ENCODE measurements around the gene CEACAM19. TPM values are rescaled to one million over a fixed set of nuclear protein-coding genes. Genes with fewer than 3 reads are reported as not detected.

CEACAM19 gene
- total and polyA plus RNA-seq, 2 of the 4 experiments (the other 2 are of a cell fraction): 0.72 to 9.3 TPM

DNA sequence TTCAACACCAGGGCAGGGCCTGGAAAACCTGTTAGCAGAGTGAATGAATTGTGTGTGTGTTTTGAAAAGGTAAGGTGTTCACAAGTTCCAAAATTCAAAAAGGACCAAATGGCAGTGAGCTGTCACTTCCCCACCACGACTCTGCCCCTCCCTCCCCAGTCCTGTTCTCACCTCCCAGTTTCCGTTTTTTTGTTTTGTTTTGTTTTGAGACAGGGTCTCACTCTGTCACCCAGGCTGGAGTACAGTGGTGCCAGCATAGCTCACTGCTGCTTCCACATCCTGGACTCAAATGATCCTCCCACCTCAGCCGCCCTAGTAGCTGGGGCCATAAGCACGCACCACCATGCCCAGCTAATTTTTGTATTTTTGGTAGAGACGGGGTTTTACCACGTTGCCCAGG, 56.9 kb downstream of the CEACAM19 start:
- intact Hi-C loops (cut with micrococcal nuclease): no loop called here
- POLR2A ChIA-PET (ENCODE audit: unreplicated experiment): interaction anchor here (1.3 kb wide), 1 partner anchor 25 kb away, joined by 3 read pairs; no protein-coding TSS in a partner anchor
- no CpG with 5 or more reads among the region's 6 CpGs for WGBS, 2 experiments (ENCODE audit: extremely low coverage in 2 of 2, insufficient read length in 1 of 2)

More for the DNA sequence above, 56.9 kb downstream of the CEACAM19 start:
- H3K23ac ChIP-seq (ENCODE audit: low read depth, low read length): no peak overlapping the region
- H3K18ac ChIP-seq (ENCODE audit: low read depth, low read length): no peak overlapping the region
- H3K4ac ChIP-seq (ENCODE audit: low read depth, low read length): peak overlapping the region; percentile 70; the same call in 1 of the 2 replicates
- no peak overlapping the region for H3K27ac ChIP-seq (ENCODE audit: insufficient read depth, low read length)
- H3K4me3 ChIP-seq (ENCODE audit: insufficient read depth, low read depth, low read length): no peak overlapping the region
- in situ Hi-C loops (cut with MboI; ENCODE audit: low sequenced_read_pairs): no loop called here
- H3K27me3 ChIP-seq (ENCODE audit: control insufficient read depth, insufficient read depth, low read length): no peaks in the 10 kb centered on the region
- no peaks in the 10 kb centered on the region for H3K36me3 ChIP-seq (ENCODE audit: control insufficient read depth, insufficient read depth, low read length)
- H3K79me1 ChIP-seq (ENCODE audit: low read depth in 1 of 2, low read length in 2 of 2): no peaks in the 10 kb centered on the region
- H3K9ac ChIP-seq (ENCODE audit: low read depth, low read length): no peak overlapping the region
- H3K9me3 ChIP-seq (ENCODE audit: control insufficient read depth, insufficient read depth, low read length): no peaks in the 10 kb centered on the region
- H2BK15ac ChIP-seq (ENCODE audit: low read depth, low read length): peak overlapping the region; percentile 11; the same call in 1 of the 3 replicates
- no peak overlapping the region for H4K91ac ChIP-seq (ENCODE audit: insufficient read depth, low read depth, low read length)
- H3K9me1 ChIP-seq (ENCODE audit: insufficient read depth, low read length): 0 out of 2 replicates have a peak, but pooled peaks cover 3% of the 10 kb centered on the region
- ATAC-seq (ENCODE audit: low read depth) (no peak), DNase-seq (no peak)
- dilution Hi-C loops (cut with HindIII; ENCODE audit: low sequenced_read_pairs, unreplicated experiment): no loop called here
- 0 out of 2 replicates have a peak overlapping the region, but pooled peaks have one; percentile 8 for H2AK5ac ChIP-seq (ENCODE audit: low read depth, low read length)
- H3K56ac ChIP-seq (ENCODE audit: extremely low read depth, insufficient read depth, low read length): no peak overlapping the region
- no peak overlapping the region for H4K5ac ChIP-seq (ENCODE audit: low read depth, low read length)
- H2AK9ac ChIP-seq (replicated peaks; ENCODE audit: low read depth, low read length, poor library complexity): no peak overlapping the region
- H2AFZ ChIP-seq (replicated peaks; ENCODE audit: low read length, poor library complexity): peak overlapping the region; percentile 3
- BruUV-seq (replicated peaks): no TSS peak
- H2BK5ac ChIP-seq (ENCODE audit: low read depth, low read length, poor library complexity, severe bottlenecking): no peak overlapping the region
- TF ChIP-seq RFX5 (IDR thresholded peaks at IDR 0.05; ENCODE audit: low read depth, low read length) (no peak), NFE2L2 (IDR thresholded peaks at IDR 0.05; ENCODE audit: low read depth, low read length) (no peak), MXI1 (IDR thresholded peaks at IDR 0.05; ENCODE audit: borderline replicate concordance, low read depth, low read length) (no peak), BHLHE40 (IDR thresholded peaks at IDR 0.05; ENCODE audit: low read depth, low read length) (no peak), CEBPB (IDR thresholded peaks at IDR 0.05; ENCODE audit: low read depth, low read length) (no peak), MAFK (IDR thresholded peaks at IDR 0.05; ENCODE audit: low read depth, low read length) (no peak), SMC3 (IDR thresholded peaks at IDR 0.05; ENCODE audit: low read depth, low read length) (no peak)
- TF ChIP-seq, protein P1, sequence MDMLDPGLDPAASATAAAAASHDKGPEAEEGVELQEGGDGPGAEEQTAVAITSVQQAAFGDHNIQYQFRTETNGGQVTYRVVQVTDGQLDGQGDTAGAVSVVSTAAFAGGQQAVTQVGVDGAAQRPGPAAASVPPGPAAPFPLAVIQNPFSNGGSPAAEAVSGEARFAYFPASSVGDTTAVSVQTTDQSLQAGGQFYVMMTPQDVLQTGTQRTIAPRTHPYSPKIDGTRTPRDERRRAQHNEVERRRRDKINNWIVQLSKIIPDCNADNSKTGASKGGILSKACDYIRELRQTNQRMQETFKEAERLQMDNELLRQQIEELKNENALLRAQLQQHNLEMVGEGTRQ (IDR thresholded peaks at IDR 0.05; ENCODE audit: low read depth, low read length): no peak
- TF ChIP-seq, protein P2, sequence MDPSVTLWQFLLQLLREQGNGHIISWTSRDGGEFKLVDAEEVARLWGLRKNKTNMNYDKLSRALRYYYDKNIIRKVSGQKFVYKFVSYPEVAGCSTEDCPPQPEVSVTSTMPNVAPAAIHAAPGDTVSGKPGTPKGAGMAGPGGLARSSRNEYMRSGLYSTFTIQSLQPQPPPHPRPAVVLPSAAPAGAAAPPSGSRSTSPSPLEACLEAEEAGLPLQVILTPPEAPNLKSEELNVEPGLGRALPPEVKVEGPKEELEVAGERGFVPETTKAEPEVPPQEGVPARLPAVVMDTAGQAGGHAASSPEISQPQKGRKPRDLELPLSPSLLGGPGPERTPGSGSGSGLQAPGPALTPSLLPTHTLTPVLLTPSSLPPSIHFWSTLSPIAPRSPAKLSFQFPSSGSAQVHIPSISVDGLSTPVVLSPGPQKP (IDR thresholded peaks at IDR 0.05; ENCODE audit: borderline replicate concordance, low read depth, low read length): no peak
- TF ChIP-seq, protein P3, sequence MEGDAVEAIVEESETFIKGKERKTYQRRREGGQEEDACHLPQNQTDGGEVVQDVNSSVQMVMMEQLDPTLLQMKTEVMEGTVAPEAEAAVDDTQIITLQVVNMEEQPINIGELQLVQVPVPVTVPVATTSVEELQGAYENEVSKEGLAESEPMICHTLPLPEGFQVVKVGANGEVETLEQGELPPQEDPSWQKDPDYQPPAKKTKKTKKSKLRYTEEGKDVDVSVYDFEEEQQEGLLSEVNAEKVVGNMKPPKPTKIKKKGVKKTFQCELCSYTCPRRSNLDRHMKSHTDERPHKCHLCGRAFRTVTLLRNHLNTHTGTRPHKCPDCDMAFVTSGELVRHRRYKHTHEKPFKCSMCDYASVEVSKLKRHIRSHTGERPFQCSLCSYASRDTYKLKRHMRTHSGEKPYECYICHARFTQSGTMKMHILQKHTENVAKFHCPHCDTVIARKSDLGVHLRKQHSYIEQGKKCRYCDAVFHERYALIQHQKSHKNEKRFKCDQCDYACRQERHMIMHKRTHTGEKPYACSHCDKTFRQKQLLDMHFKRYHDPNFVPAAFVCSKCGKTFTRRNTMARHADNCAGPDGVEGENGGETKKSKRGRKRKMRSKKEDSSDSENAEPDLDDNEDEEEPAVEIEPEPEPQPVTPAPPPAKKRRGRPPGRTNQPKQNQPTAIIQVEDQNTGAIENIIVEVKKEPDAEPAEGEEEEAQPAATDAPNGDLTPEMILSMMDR (conservative IDR thresholded peaks at IDR 0.05; ENCODE audit: low read depth, low read length): no peak
- peak overlapping the region; percentile 83; the same call in 1 of the 2 replicates for H3K14ac ChIP-seq (replicated peaks; ENCODE audit: low read depth, low read length)
- H2BK20ac ChIP-seq (ENCODE audit: low read depth, low read length): peak overlapping the region; percentile 16; the same call in 1 of the 2 replicates
- peaks cover 10% of the 10 kb centered on the region for H3K4me1 ChIP-seq (ENCODE audit: control insufficient read depth, insufficient read depth, low read length)
- H4K20me1 ChIP-seq (ENCODE audit: insufficient read depth, low read length): no peaks in the 10 kb centered on the region
- peak overlapping the region; percentile 58; the same call in 1 of the 2 replicates for H2BK120ac ChIP-seq (ENCODE audit: low read depth, low read length)
- no peak overlapping the region; a peak in 1 of 4 replicates for H4K8ac ChIP-seq (ENCODE audit: low read depth in 2 of 2, low read length in 2 of 2)
- CTCF ChIA-PET: interaction anchor here (1.0 to 1.3 kb wide), 2 partner anchors 17 to 43 kb away, joined by 4 read pairs; no protein-coding TSS in a partner anchor
- H3K4me2 ChIP-seq (ENCODE audit: low read depth, low read length): no peak overlapping the region

All from IMR-90 (cell line).